OCI-LY7 (cell line): ENCODE measurements around the gene SLC9A3. TPM values are rescaled to one million over a fixed set of nuclear protein-coding genes. Genes with fewer than 3 reads are reported as not detected.

Source experiments
- BruUV-seq: library from RNA; stranded (reverse); fragments of 400-500 nt; replicated peaks from 2 replicates; lab custom pipeline; 2021; lab: Mats Ljungman, UMichigan
- CTCF ChIA-PET: fragments of 300-600 bp; sonication (Branson Sonifier 250); formaldehyde crosslinking; loops from one replicate; lab custom pipeline; 2022; ENCODE audit warnings: antibody characterized with exemption; ENCODE audit not compliant: unreplicated experiment; lab: Charles Lee
- POLR2A ChIA-PET: fragments of 300-600 bp; sonication (Branson Sonifier 250); formaldehyde crosslinking; loops from one replicate; lab custom pipeline; 2022; ENCODE audit warnings: antibody characterized with exemption; lab: Charles Lee
- DNase-seq: peaks from one replicate; pipeline ENCODE4 v3.0.0-alpha.2; 2015; ENCODE audit warnings: low spot score
- H2AFZ ChIP-seq: fragments of 200-600 bp; sonication (generic), shearing (Covaris generic); 2 replicates; pipeline ENCODE4 v1.6.1; 2014; ENCODE audit warnings: mild to moderate bottlenecking, antibody characterized with exemption, low read length, moderate library complexity
- H3K27ac ChIP-seq: fragments of 200-600 bp; sonication (generic); 2 replicates; pipeline ENCODE4 v1.5.1; 2014; ENCODE audit warnings: mixed run types, low read depth, mild to moderate bottlenecking, moderate library complexity, low read length, inconsistent platforms; ENCODE audit not compliant: poor library complexity, severe bottlenecking
- H3K36me3 ChIP-seq: fragments of 200-600 bp; sonication (generic); 2 replicates; pipeline ENCODE4 v1.6.1; 2014; ENCODE audit warnings: mild to moderate bottlenecking, antibody characterized with exemption, low read length, moderate library complexity, mixed read lengths; ENCODE audit not compliant: insufficient read depth
- H3K4me1 ChIP-seq: fragments of 200-600 bp; sonication (generic); 2 replicates; pipeline ENCODE4 v1.5.1; 2014; ENCODE audit warnings: mild to moderate bottlenecking, low read length; ENCODE audit not compliant: insufficient read depth, poor library complexity, severe bottlenecking
- H3K4me2 ChIP-seq: fragments of 200-600 bp; sonication (generic); 2 replicates; pipeline ENCODE4 v1.6.1; 2014; ENCODE audit warnings: mild to moderate bottlenecking, low read length
- H3K4me3 ChIP-seq: fragments of 200-600 bp; sonication (generic); 2 replicates; pipeline ENCODE4 v1.5.1; 2014; ENCODE audit warnings: mild to moderate bottlenecking, low read depth, low read length; ENCODE audit not compliant: poor library complexity, severe bottlenecking
- H3K79me2 ChIP-seq: fragments of 200-600 bp; sonication (generic); 2 replicates; pipeline ENCODE4 v1.6.1; 2016; ENCODE audit warnings: low read depth, mild to moderate bottlenecking, low read length, moderate library complexity, mixed read lengths; ENCODE audit not compliant: insufficient read depth
- H3K9me2 ChIP-seq: fragments of 200-600 bp; sonication (generic); 2 replicates; pipeline ENCODE4 v1.6.1; 2016; ENCODE audit warnings: mild to moderate bottlenecking, low read length, mixed read lengths; ENCODE audit not compliant: insufficient read depth
- H3K9me3 ChIP-seq: fragments of 200-600 bp; sonication (generic); 2 replicates; pipeline ENCODE4 v1.6.1; 2014; ENCODE audit warnings: mild to moderate bottlenecking, mixed run types, low read length, mixed read lengths
- H4K20me1 ChIP-seq: fragments of 200-600 bp; sonication (generic); 2 replicates; pipeline ENCODE4 v1.6.1; 2014; ENCODE audit warnings: mild to moderate bottlenecking, antibody characterized with exemption, low read length, moderate library complexity, mixed read lengths; ENCODE audit not compliant: insufficient read depth
- CTCF ChIP-seq: fragments of 200-600 bp; sonication (generic); conservative IDR thresholded peaks from 2 replicates; pipeline ENCODE4 v1.5.1; 2014; ENCODE audit warnings: mild to moderate bottlenecking, antibody characterized with exemption, low read length, moderate library complexity, mixed read lengths
- EZH2phosphoT487 ChIP-seq: fragments of 200-600 bp; sonication (generic); IDR thresholded peaks from 2 replicates; pipeline ENCODE4 v1.6.1; 2018; ENCODE audit warnings: low read depth, borderline replicate concordance, mild to moderate bottlenecking, mixed run types, antibody characterized with exemption, low read length, moderate library complexity, mixed read lengths
- intact Hi-C: fragments of 100-400 bp; cut with micrococcal nuclease; formaldehyde crosslinking; loops from one replicate; pipeline ENCODE4 v1.10.0; 2022; ENCODE audit not compliant: unreplicated experiment
- total RNA-seq, 2 experiments: library from RNA; depleted of rRNA in 1 of 2; stranded (reverse); fragments of >200 nt in 1 of 2; shearing (Covaris generic) in 1 of 2; gene quantifications; 2 replicates each; pipeline ENCODE4 v1.2.3, GENCODE V29; 2014 to 2022

SLC9A3 gene
- total RNA-seq, 2 experiments from 2014 or later, result 2.0 to 4.3 TPM

- Histone ChIP-seq H3K9me2 (no peaks in the 10 kb centered on the region), H4K20me1 (no peaks in the 10 kb centered on the region), H3K4me2 (no peak overlapping the region), H3K4me1 (peaks cover 3% of the 10 kb centered on the region), H3K27ac (no peak overlapping the region), H3K79me2 (no peaks in the 10 kb centered on the region), H3K4me3 (no peak overlapping the region), H3K9me3 (no peaks in the 10 kb centered on the region), H2AFZ (no peak overlapping the region), H3K36me3 (no peaks in the 10 kb centered on the region)
- no peak for DNase-seq
- no TSS peak for BruUV-seq
- TF ChIP-seq EZH2phosphoT487, result no peak
- no peak for TF ChIP-seq CTCF
- intact Hi-C loops, result no loop called here
- CTCF ChIA-PET, result no interaction called here
- POLR2A ChIA-PET, result no interaction called here
Measured at GRCh38 chr5:429453-430188, 94.6 kb downstream of the SLC9A3 start.

GRCh38 chr5:428754-429452, 95.3 kb downstream of the SLC9A3 start:
- ChIA-PET POLR2A (no interaction called here), CTCF (no interaction called here)
- no TSS peak for BruUV-seq
- Histone ChIP-seq H3K79me2 (no peaks in the 10 kb centered on the region), H3K4me1 (peaks cover 7% of the 10 kb centered on the region), H3K9me3 (no peaks in the 10 kb centered on the region), H3K4me3 (no peak overlapping the region), H3K4me2 (no peak overlapping the region), H4K20me1 (no peaks in the 10 kb centered on the region), H2AFZ (no peak overlapping the region), H3K36me3 (no peaks in the 10 kb centered on the region), H3K9me2 (no peaks in the 10 kb centered on the region), H3K27ac (no peak overlapping the region)
- intact Hi-C loops, result no loop called here
- TF ChIP-seq EZH2phosphoT487, result no peak
- TF ChIP-seq CTCF, result no peak
- DNase-seq, result no peak

- Histone ChIP-seq H3K4me2 (no peak overlapping the region), H3K4me3 (no peak overlapping the region), H3K9me2 (no peaks in the 10 kb centered on the region), H3K9me3 (no peaks in the 10 kb centered on the region), H2AFZ (no peak overlapping the region), H4K20me1 (no peaks in the 10 kb centered on the region), H3K36me3 (no peaks in the 10 kb centered on the region), H3K79me2 (no peaks in the 10 kb centered on the region), H3K4me1 (peaks cover 7% of the 10 kb centered on the region), H3K27ac (no peak overlapping the region)
- intact Hi-C loops, result no loop called here
- POLR2A ChIA-PET, result no interaction called here
- CTCF ChIA-PET, result no interaction called here
- TF ChIP-seq EZH2phosphoT487 (no peak), CTCF (no peak)
- BruUV-seq, result no TSS peak
- no peak for DNase-seq
Measured at GRCh38 chr5:428219-428618, 96.0 kb downstream of the SLC9A3 start.
